Activated CD8-positive, alpha-beta T cell treated with anti-CD3 and anti-CD28 coated beads, Interleukin-2, amount 10 ng/mL, durations not matched to agents 7 days and 5 days (primary cell): ENCODE results near the gene MBOAT1. TPM values are rescaled to one million over a fixed set of nuclear protein-coding genes. Genes with fewer than 3 reads are reported as not detected.
"Not testable (repeated sequence)": the region's sequence is repeated elsewhere in the genome, so short reads cannot be mapped to it uniquely, and the experiment has no call there.

Source experiments
- ATAC-seq: fragments of 150-1000 bp; cut with Tn5 transposase; one replicate; pipeline ENCODE4 v1.10.0; 2021; ENCODE audit warnings: moderate library complexity
- CTCF ChIA-PET: fragments of 350-600 bp; sonication (Branson Sonifier 250); formaldehyde crosslinking; loops from one replicate; lab custom pipeline; 2021; ENCODE audit warnings: antibody characterized with exemption; lab: Charles Lee
- POLR2A ChIA-PET: fragments of 350-600 bp; sonication (Branson Sonifier 250); formaldehyde crosslinking; loops from one replicate; lab custom pipeline; 2021; ENCODE audit warnings: antibody characterized with exemption; lab: Charles Lee
- DNase-seq: peaks from one replicate; pipeline ENCODE4 v3.0.0-alpha.2; 2020
- H3K27ac Mint-ChIP-seq: one replicate; pipeline ENCODE4 v1.8.0; 2021; ENCODE audit warnings: mild to moderate bottlenecking, mixed read lengths
- H3K27me3 Mint-ChIP-seq: one replicate; pipeline ENCODE4 v1.8.0; 2021; ENCODE audit warnings: low read depth, mixed read lengths
- H3K36me3 Mint-ChIP-seq: one replicate; pipeline ENCODE4 v1.8.0; 2021; ENCODE audit warnings: low read depth, mixed read lengths
- H3K4me1 Mint-ChIP-seq: one replicate; pipeline ENCODE4 v1.8.0; 2021; ENCODE audit warnings: low read depth, mixed read lengths
- H3K4me3 Mint-ChIP-seq: one replicate; pipeline ENCODE4 v1.8.0; 2021; ENCODE audit warnings: mild to moderate bottlenecking, mixed read lengths
- H3K9me3 Mint-ChIP-seq: one replicate; pipeline ENCODE4 v1.8.0; 2022; ENCODE audit warnings: mixed read lengths; ENCODE audit not compliant: insufficient read depth
- total RNA-seq, 2 experiments: library from RNA; stranded (reverse); gene quantifications; one replicate each; pipeline ENCODE4 v1.2.3, GENCODE V29; 2021

The MBOAT1 gene
- total RNA-seq, 2 experiments from 2014 or later = 14.2 to 15.5 TPM

DNA sequence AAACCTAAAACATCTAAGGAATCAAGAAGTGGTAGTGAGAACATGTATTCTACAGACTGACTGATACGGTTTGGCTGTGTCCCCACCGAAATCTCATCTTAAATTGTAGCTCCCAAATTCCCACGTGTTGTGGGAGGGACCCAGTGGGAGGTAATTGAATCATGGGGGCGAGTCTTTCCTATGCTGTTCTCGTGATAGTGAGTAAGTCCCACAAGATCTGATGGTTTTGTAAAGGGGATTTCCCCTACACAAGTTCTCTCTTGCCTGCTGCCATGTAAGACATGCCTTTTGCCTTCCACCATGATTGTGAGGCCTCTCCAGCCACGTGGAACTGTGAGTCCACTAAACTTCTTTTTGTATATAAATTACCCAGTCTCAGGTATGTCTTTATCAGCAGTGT is 65.4 kb downstream of the MBOAT1 start:
- CTCF ChIA-PET, H3K9me3 Mint-ChIP-seq, DNase-seq, H3K27ac Mint-ChIP-seq, H3K27me3 Mint-ChIP-seq, H3K4me1 Mint-ChIP-seq, ATAC-seq, POLR2A ChIA-PET, H3K4me3 Mint-ChIP-seq: not testable (repeated sequence)
- peaks cover 27% of the 10 kb centered on the region for H3K36me3 Mint-ChIP-seq

DNA sequence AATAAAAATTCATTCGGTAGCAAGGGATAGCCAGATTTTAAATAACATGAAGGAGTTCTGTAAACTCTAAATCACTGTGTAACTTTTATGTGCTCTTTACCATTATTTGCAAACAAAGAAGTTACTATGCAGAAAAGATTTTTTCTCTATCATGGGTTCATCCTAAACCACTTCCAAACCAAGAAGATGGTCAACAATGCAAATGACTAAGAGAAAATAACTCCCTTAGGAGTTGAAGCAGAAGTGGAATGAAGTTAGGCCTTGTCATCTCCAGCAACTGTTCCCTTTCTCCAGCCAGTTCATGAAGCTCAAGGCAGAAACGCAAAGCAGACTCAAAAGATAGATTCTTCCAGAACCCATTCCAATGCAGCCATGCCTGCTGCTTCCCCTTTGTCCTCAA is 66.0 kb downstream of the MBOAT1 start:
- POLR2A ChIA-PET = no interaction called here
- H3K27ac Mint-ChIP-seq = no peak overlapping the region
- no peaks in the 10 kb centered on the region for H3K27me3 Mint-ChIP-seq
- peaks cover 26% of the 10 kb centered on the region for H3K36me3 Mint-ChIP-seq
- no peak overlapping the region for H3K4me3 Mint-ChIP-seq
- no peaks in the 10 kb centered on the region for H3K9me3 Mint-ChIP-seq
- ATAC-seq (no peak), DNase-seq (no peak)
- H3K4me1 Mint-ChIP-seq = no peaks in the 10 kb centered on the region
- CTCF ChIA-PET = no interaction called here

DNA sequence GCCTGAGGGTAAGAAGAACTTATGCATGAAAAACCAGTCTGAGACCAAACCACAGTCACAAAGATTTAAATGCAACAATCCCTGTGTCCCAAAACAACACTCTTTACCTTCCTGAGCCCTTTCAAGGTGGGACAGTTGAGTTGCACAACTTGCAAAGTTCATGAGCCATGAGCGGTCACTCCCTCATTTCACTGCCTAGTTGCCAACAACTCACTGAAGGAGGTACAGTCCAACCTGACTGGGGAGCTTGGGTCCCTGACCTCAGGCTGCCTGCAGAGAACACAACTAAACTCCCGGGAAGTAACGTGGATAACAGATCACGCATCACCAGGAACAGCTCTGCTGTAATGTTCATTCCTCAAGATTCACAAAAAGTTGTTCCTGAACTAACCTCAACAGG is 69.4 kb downstream of the MBOAT1 start:
- ChIA-PET POLR2A (no interaction called here), CTCF (no interaction called here)
- no peak for DNase-seq
- Mint-ChIP-seq H3K36me3 (peaks cover 19% of the 10 kb centered on the region), H3K4me1 (no peaks in the 10 kb centered on the region), H3K4me3 (no peak overlapping the region), H3K27me3 (no peaks in the 10 kb centered on the region), H3K27ac (no peak overlapping the region), H3K9me3 (no peaks in the 10 kb centered on the region)
- no peak for ATAC-seq

DNA sequence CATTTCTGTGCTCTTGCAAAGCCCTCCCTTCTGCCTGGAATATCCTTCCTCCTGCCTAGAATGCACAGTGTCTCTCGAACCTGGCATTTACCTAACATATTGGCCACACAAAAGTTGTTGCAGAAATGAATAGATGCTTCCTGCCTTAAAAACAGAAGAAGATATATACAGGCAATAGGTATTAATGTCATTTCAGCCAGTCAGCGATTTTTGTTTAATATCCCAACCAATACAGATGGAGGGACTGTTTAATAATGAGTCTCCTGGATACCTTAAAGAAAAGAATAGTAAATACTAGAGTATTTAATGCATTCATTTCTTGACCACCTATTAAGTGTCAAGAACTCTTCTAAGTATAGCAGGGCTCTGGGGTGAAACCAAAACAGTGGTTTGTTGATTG is 70.3 kb downstream of the MBOAT1 start:
- DNase-seq (no peak), ATAC-seq (no peak)
- Mint-ChIP-seq H3K27ac (no peak overlapping the region), H3K4me3 (no peak overlapping the region), H3K36me3 (peaks cover 17% of the 10 kb centered on the region), H3K9me3 (no peaks in the 10 kb centered on the region), H3K27me3 (no peaks in the 10 kb centered on the region), H3K4me1 (no peaks in the 10 kb centered on the region)
- ChIA-PET POLR2A (no interaction called here), CTCF (no interaction called here)

DNA sequence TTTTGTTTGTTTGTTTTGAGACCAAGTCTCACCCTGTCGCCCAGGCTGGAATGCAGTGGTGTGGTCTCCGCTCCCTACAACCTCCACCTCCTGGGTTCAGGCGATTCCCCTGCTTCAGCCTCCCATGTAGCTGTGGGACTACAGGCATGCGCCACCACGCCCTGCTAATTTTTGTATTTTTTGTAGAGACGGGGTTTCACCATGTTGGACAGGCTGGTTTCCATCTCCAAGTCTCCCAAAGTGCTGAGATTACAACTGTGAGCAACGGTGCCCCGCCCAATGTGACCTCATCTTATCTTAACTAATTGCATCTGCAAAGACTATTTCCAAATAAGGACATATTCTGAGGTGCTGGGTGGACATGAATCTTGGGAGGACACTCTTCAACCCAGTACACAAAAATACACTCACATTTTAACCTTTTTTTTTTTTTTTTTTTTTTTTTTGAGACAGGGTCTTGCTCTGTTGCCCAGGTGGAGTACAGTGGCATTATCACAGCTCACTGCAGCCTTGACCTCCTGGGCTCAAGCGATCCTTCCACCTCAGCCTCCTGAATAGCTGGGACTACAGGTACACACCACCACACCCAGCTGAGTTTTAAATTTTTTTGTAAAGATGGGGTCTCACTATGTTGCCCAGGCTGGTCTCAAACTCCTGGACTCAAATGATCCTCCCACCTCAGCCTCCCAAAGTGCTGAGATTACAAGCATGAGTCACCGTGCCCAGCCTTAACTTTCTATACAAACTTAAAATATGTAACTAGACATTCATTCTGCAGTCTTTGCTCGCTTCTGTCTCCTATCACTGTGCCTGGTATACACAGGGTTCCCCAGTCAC is 72.9 kb downstream of the MBOAT1 start:
- H3K27me3 Mint-ChIP-seq, DNase-seq, ATAC-seq, H3K27ac Mint-ChIP-seq, H3K4me3 Mint-ChIP-seq, H3K9me3 Mint-ChIP-seq, H3K4me1 Mint-ChIP-seq, POLR2A ChIA-PET: not testable (repeated sequence)
- H3K36me3 Mint-ChIP-seq = peaks cover 11% of the 10 kb centered on the region
- CTCF ChIA-PET = interaction anchor here (1.4 kb wide), 1 partner anchor 13 kb away, joined by 5 read pairs; no protein-coding TSS in a partner anchor

DNA sequence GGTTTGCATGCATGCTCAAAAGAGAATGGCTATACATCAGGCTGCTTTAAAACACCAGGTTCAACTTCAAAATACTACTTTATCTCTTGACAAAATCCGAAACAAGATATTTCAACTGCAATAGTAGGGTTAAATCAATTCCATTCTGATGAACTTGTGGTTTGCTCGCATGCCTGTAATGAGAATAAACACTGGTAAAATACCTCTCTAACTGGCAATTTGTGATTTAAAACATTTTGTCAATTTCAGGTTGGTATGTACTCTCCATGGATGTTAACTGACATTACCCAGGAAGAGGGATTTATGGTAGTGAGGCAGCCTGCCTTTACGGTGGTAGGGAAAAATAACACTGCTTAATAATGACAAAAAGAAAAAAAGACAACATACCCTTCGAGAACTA is 74.4 kb downstream of the MBOAT1 start:
- DNase-seq = no peak
- CTCF ChIA-PET = interaction anchor here (1.0 kb wide), 1 partner anchor 11 kb away, joined by 5 read pairs; no protein-coding TSS in a partner anchor

DNA sequence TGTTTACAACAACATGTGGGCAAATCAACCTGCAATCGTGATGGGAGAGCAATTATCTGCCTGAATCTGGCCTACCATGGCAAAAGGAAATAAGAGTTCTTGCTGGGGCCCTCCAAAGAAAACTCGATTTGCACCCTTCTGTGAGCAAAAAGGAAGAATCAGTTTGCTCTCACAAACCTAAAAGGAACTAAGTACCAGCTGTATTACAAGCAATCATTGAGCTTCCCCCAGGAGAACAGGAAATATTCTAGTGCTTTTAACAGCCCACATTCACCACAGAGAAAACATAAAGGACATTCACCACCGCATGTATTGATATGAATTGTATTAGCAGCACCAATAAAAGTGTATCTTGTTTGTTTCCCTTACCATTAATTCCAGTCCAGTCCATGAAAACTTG is 75.0 kb downstream of the MBOAT1 start:
- ChIA-PET POLR2A (no interaction called here), CTCF (interaction anchor here (1.0 kb wide), 1 partner anchor 11 kb away, joined by 5 read pairs; no protein-coding TSS in a partner anchor)
- DNase-seq (no peak), ATAC-seq (no peak)
- Mint-ChIP-seq H3K27ac (no peak overlapping the region), H3K36me3 (peaks cover 9% of the 10 kb centered on the region), H3K9me3 (no peaks in the 10 kb centered on the region), H3K4me3 (no peak overlapping the region), H3K4me1 (no peaks in the 10 kb centered on the region), H3K27me3 (no peaks in the 10 kb centered on the region)

More for the DNA sequence above, 74.4 kb downstream of the MBOAT1 start:
- POLR2A ChIA-PET = no interaction called here
- no peaks in the 10 kb centered on the region for H3K27me3 Mint-ChIP-seq
- H3K4me1 Mint-ChIP-seq = no peaks in the 10 kb centered on the region
- no peak overlapping the region for H3K4me3 Mint-ChIP-seq
- no peak for ATAC-seq
- peaks cover 9% of the 10 kb centered on the region for H3K36me3 Mint-ChIP-seq
- H3K9me3 Mint-ChIP-seq = no peaks in the 10 kb centered on the region
- H3K27ac Mint-ChIP-seq = no peak overlapping the region

DNA sequence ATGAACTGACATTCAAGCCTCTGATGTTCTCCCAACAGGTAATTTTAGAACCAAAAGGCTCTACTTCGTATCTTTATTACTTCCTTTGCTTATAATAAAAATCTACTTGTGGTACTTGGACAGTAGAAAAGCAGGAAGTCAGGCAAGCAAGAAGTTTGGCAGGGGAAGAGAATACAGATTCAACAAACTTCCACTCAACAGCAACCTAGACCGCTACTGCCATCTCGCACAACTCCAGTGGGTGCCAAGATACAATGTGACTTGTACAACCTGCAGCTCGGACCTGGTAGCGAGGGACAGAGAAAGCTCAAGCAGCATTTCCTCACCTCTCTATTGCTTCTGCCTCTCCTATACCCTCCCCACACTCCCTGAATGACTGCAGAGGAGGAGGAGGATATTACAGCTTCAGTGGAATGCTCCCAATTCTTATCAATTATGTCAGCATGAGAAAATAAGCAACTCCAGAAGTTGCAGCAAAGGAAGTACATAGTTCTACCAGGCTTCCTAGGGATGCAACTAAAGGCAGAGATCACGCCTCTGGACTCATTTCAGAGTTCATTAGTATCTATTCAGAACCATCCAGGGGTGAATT is 76.5 kb downstream of the MBOAT1 start:
- Mint-ChIP-seq H3K27ac (no peak overlapping the region), H3K4me1 (no peaks in the 10 kb centered on the region), H3K36me3 (peaks cover 7% of the 10 kb centered on the region), H3K9me3 (no peaks in the 10 kb centered on the region), H3K27me3 (no peaks in the 10 kb centered on the region), H3K4me3 (no peak overlapping the region)
- ChIA-PET CTCF (interaction anchor here (1.3 kb wide), 1 partner anchor 9 kb away, joined by 12 read pairs; no protein-coding TSS in a partner anchor), POLR2A (no interaction called here)
- DNase-seq (no peak), ATAC-seq (no peak)

DNA sequence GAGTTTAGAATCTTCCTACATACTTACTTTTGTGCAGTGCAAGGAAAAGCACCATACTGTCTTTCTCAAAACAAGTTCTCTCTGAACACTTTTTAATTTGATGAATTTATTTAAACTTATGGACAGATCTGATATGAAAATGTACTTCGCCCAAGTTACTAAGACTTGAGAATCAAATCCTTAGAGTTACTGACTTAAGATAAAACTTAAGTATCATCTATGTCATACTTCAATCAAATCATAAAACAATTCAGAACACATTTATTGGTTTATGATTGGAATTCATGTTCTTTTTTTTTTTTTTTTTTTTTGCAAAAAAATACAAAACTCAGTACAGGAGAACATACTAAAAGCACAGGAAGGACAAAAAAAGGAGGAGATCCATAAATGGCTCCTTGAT is 77.7 kb downstream of the MBOAT1 start:
- no peaks in the 10 kb centered on the region for H3K9me3 Mint-ChIP-seq
- ChIA-PET CTCF (interaction anchor here (1.3 kb wide), 1 partner anchor 8 kb away, joined by 12 read pairs; no protein-coding TSS in a partner anchor), POLR2A (no interaction called here)
- ATAC-seq (no peak), DNase-seq (no peak)
- no peak overlapping the region for H3K4me3 Mint-ChIP-seq
- H3K36me3 Mint-ChIP-seq = peaks cover 5% of the 10 kb centered on the region
- H3K4me1 Mint-ChIP-seq = no peaks in the 10 kb centered on the region
- H3K27me3 Mint-ChIP-seq = no peaks in the 10 kb centered on the region
- no peak overlapping the region for H3K27ac Mint-ChIP-seq

DNA sequence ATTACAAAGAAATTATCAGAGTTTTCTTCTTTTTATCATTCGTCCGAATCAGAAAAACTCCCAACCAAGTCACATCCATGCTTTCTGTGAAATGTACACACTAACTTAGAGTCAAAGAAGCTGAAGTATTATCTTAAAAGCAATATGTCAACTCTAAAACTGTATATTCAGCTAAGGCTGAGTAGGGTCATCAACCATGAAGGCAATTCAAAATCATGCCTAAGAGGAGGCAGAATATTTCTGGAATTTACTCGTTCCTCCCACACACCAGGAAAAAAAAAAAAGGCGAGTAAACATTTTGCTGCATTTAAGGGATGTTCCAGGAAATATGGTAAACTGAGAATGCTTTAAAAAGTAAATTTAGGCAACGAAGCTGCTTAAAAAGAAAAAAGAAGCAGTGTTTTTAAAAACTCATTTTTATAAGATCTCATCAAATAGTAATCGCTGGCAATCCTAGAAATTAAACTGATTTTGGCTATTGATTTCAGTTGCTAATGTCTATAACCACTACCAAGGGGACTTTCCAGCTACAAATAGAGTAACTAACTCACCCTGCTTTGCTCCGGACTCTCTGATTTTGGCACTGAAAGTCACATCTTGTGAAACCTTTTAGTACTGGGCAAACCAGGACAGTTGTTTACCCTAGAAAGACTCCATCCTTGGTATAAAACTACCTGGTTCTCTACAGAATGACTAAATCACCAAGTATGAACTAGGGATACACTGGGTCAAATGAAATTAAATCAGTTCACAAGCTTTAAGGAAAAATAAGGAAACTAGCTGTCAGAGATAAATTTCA is 82.8 kb downstream of the MBOAT1 start:
- H3K27me3 Mint-ChIP-seq = no peaks in the 10 kb centered on the region
- no peak for DNase-seq
- no peak overlapping the region for H3K4me3 Mint-ChIP-seq
- ATAC-seq = no peak
- no peak overlapping the region for H3K27ac Mint-ChIP-seq
- peaks cover 4% of the 10 kb centered on the region for H3K4me1 Mint-ChIP-seq
- H3K36me3 Mint-ChIP-seq = peaks cover 9% of the 10 kb centered on the region
- CTCF ChIA-PET = interaction anchor here (1.0 to 5.4 kb wide), 5 partner anchors 11 to 139 kb away, joined by 3 to 44 read pairs (median 20); no protein-coding TSS in a partner anchor
- POLR2A ChIA-PET = no interaction called here
- H3K9me3 Mint-ChIP-seq = no peaks in the 10 kb centered on the region

DNA sequence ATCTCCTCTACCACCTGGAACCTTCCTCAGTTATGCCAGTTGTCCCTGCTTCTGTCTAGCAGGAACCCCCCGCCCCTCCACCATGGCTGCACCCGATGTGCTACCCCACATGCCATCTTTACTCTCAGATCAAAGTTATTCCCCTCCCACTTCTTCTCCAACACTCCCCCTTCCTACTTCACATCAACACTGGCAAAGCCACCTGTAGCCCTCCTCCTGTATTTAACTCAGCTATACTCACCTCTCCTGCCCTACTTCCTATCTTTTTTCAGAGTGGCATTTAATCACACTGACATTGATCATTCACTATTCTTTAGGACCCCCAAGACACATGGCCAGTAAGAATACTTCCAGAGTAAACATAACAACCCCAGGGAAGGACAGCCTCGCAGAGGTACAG is 84.3 kb downstream of the MBOAT1 start:
- ChIA-PET CTCF (interaction anchor here (0.9 to 5.4 kb wide), 5 partner anchors 11 to 73 kb away, joined by 3 to 44 read pairs (median 20); no protein-coding TSS in a partner anchor), POLR2A (no interaction called here)
- peaks cover 4% of the 10 kb centered on the region for H3K4me1 Mint-ChIP-seq
- H3K9me3 Mint-ChIP-seq = no peaks in the 10 kb centered on the region
- ATAC-seq (no peak), DNase-seq (no peak)
- no peak overlapping the region for H3K27ac Mint-ChIP-seq
- no peak overlapping the region for H3K4me3 Mint-ChIP-seq
- H3K27me3 Mint-ChIP-seq = no peaks in the 10 kb centered on the region
- peaks cover 9% of the 10 kb centered on the region for H3K36me3 Mint-ChIP-seq
